ENCODE data around the gene COMMD10.

COMMD10 gene

GRCh38 chr5:116152169-116152568 is 67.3 kb downstream of the COMMD10 start:
- Histone ChIP-seq H3K36me3 (ENCODE audit: low read length) (0 out of 2 replicates have a peak, but pooled peaks cover 3% of the 10 kb centered on the region), H3K79me2 (ENCODE audit: insufficient read depth, low read length) (no peaks in the 10 kb centered on the region)

GRCh38 chr5:116153687-116154174 is 68.9 kb downstream of the COMMD10 start:
- Histone ChIP-seq H3K79me2 (ENCODE audit: insufficient read depth, low read length) (no peaks in the 10 kb centered on the region), H3K36me3 (ENCODE audit: low read length) (no peaks in the 10 kb centered on the region), H4K20me1 (ENCODE audit: low read depth, low read length) (no peaks in the 10 kb centered on the region), H3F3A (ENCODE audit: insufficient read depth) (no peaks in the 10 kb centered on the region), H3K4me2 (ENCODE audit: low read depth, low read length, poor library complexity, severe bottlenecking) (no peak overlapping the region), H3K4me3 (ENCODE audit: insufficient read depth, low read length, poor library complexity, severe bottlenecking) (no peak overlapping the region), H3K27ac (ENCODE audit: low read depth, low read length) (no peak overlapping the region), H3K9me2 (replicated peaks; ENCODE audit: insufficient read depth, low read length) (no peaks in the 10 kb centered on the region), H3K9ac (ENCODE audit: low read length) (no peak overlapping the region), H3K27me3 (ENCODE audit: low read length) (no peaks in the 10 kb centered on the region), H2AFZ (ENCODE audit: low read depth, low read length, severe bottlenecking) (no peak overlapping the region), H3K9me3 (ENCODE audit: insufficient read depth, low read length) (no peaks in the 10 kb centered on the region)
- TF ChIP-seq EZH2phosphoT487 (conservative IDR thresholded peaks at IDR 0.05; ENCODE audit: low read length) (no peak), CTCF (IDR thresholded peaks at IDR 0.05; ENCODE audit: insufficient read depth, low read length, poor library complexity, severe bottlenecking) (no peak)

More at GRCh38 chr5:116152169-116152568, 67.3 kb downstream of the COMMD10 start:
- TF ChIP-seq CTCF (IDR thresholded peaks at IDR 0.05; ENCODE audit: insufficient read depth, low read length, poor library complexity, severe bottlenecking) (no peak), EZH2phosphoT487 (conservative IDR thresholded peaks at IDR 0.05; ENCODE audit: low read length) (no peak)
- no peaks in the 10 kb centered on the region for H3K27me3 ChIP-seq (ENCODE audit: low read length)
- no peak overlapping the region for H3K4me3 ChIP-seq (ENCODE audit: insufficient read depth, low read length, poor library complexity, severe bottlenecking)
- no peak overlapping the region for H3K4me2 ChIP-seq (ENCODE audit: low read depth, low read length, poor library complexity, severe bottlenecking)
- H3K9me3 ChIP-seq (ENCODE audit: insufficient read depth, low read length), result no peaks in the 10 kb centered on the region
- H2AFZ ChIP-seq (ENCODE audit: low read depth, low read length, severe bottlenecking), result no peak overlapping the region
- H3K27ac ChIP-seq (ENCODE audit: low read depth, low read length), result no peak overlapping the region
- no peaks in the 10 kb centered on the region for H3K9me2 ChIP-seq (replicated peaks; ENCODE audit: insufficient read depth, low read length)
- no peak overlapping the region for H3K9ac ChIP-seq (ENCODE audit: low read length)
- H3F3A ChIP-seq (ENCODE audit: insufficient read depth), result no peaks in the 10 kb centered on the region; the same call in 1 of the 2 replicates
- H4K20me1 ChIP-seq (ENCODE audit: low read depth, low read length), result no peaks in the 10 kb centered on the region

- Histone ChIP-seq H3K9ac (ENCODE audit: low read length) (no peak overlapping the region), H4K20me1 (ENCODE audit: low read depth, low read length) (no peaks in the 10 kb centered on the region), H3K27ac (ENCODE audit: low read depth, low read length) (no peak overlapping the region), H3K9me3 (ENCODE audit: insufficient read depth, low read length) (no peaks in the 10 kb centered on the region), H3K79me2 (ENCODE audit: insufficient read depth, low read length) (no peaks in the 10 kb centered on the region), H3K9me2 (replicated peaks; ENCODE audit: insufficient read depth, low read length) (no peaks in the 10 kb centered on the region), H3K4me2 (ENCODE audit: low read depth, low read length, poor library complexity, severe bottlenecking) (no peak overlapping the region), H3F3A (ENCODE audit: insufficient read depth) (no peaks in the 10 kb centered on the region), H3K36me3 (ENCODE audit: low read length) (no peaks in the 10 kb centered on the region), H3K4me3 (ENCODE audit: insufficient read depth, low read length, poor library complexity, severe bottlenecking) (no peak overlapping the region), H3K27me3 (ENCODE audit: low read length) (no peaks in the 10 kb centered on the region), H2AFZ (ENCODE audit: low read depth, low read length, severe bottlenecking) (no peak overlapping the region)
- TF ChIP-seq CTCF (IDR thresholded peaks at IDR 0.05; ENCODE audit: insufficient read depth, low read length, poor library complexity, severe bottlenecking) (no peak), EZH2phosphoT487 (conservative IDR thresholded peaks at IDR 0.05; ENCODE audit: low read length) (no peak)
Observed at GRCh38 chr5:116154252-116154651, 69.4 kb downstream of the COMMD10 start.
